ENCODE results near the gene QRICH1. TPM values are rescaled to one million over a fixed set of nuclear protein-coding genes. Genes with fewer than 3 reads are reported as not detected.

Gene QRICH1
- total and polyA plus RNA-seq, 10 of the 15 experiments (the other 5 are each of a cell fraction or from before 2014, with no cell fraction given): 22.2 to 116 (median 81.4) TPM

- TF ChIP-seq E4F1 (IDR thresholded peaks at IDR 0.05; ENCODE audit: borderline replicate concordance, partially characterized antibody) (peak; percentile 21), IRF3 (IDR thresholded peaks at IDR 0.05) (no peak), CHD2 (IDR thresholded peaks at IDR 0.05; ENCODE audit: borderline replicate concordance, low read depth, low read length) (peak; percentile 87), SUZ12 (IDR thresholded peaks at IDR 0.05; ENCODE audit: unreplicated experiment) (no peak), MTA3 (IDR thresholded peaks at IDR 0.05; ENCODE audit: borderline replicate concordance, low read length) (no peak), SP1 (IDR thresholded peaks at IDR 0.05; ENCODE audit: low read depth, low read length) (peak; percentile 19), PAX5 (IDR thresholded peaks at IDR 0.05; ENCODE audit: borderline replicate concordance, low read depth, low read length) (peak; percentile 40; the same call in 1 of the 2 replicates), SIX5 (IDR thresholded peaks at IDR 0.05; ENCODE audit: low read depth, low read length, severe bottlenecking) (peak; percentile 38), NFYB (IDR thresholded peaks at IDR 0.05; ENCODE audit: insufficient read depth, low read depth, low read length) (no peak), IKZF1 (conservative IDR thresholded peaks at IDR 0.05) (peak; percentile 80), FOXK2 (IDR thresholded peaks at IDR 0.05) (peak; percentile 82), EZH2 (IDR thresholded peaks at IDR 0.05; ENCODE audit: borderline replicate concordance, control insufficient read depth, low read depth, low read length) (no peak), ZNF622 (IDR thresholded peaks at IDR 0.05) (no peak), ESRRA (IDR thresholded peaks at IDR 0.05; ENCODE audit: low read length) (peak; percentile 95)
- TF ChIP-seq, protein P1, sequence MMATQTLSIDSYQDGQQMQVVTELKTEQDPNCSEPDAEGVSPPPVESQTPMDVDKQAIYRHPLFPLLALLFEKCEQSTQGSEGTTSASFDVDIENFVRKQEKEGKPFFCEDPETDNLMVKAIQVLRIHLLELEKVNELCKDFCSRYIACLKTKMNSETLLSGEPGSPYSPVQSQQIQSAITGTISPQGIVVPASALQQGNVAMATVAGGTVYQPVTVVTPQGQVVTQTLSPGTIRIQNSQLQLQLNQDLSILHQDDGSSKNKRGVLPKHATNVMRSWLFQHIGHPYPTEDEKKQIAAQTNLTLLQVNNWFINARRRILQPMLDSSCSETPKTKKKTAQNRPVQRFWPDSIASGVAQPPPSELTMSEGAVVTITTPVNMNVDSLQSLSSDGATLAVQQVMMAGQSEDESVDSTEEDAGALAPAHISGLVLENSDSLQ (IDR thresholded peaks at IDR 0.05): no peak
- TF ChIP-seq, protein P2, sequence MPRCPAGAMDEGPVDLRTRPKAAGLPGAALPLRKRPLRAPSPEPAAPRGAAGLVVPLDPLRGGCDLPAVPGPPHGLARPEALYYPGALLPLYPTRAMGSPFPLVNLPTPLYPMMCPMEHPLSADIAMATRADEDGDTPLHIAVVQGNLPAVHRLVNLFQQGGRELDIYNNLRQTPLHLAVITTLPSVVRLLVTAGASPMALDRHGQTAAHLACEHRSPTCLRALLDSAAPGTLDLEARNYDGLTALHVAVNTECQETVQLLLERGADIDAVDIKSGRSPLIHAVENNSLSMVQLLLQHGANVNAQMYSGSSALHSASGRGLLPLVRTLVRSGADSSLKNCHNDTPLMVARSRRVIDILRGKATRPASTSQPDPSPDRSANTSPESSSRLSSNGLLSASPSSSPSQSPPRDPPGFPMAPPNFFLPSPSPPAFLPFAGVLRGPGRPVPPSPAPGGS (IDR thresholded peaks at IDR 0.05; ENCODE audit: borderline replicate concordance, insufficient read depth, low read depth, low read length, poor library complexity, severe bottlenecking): peak; percentile 40
- TF ChIP-seq, protein P3, sequence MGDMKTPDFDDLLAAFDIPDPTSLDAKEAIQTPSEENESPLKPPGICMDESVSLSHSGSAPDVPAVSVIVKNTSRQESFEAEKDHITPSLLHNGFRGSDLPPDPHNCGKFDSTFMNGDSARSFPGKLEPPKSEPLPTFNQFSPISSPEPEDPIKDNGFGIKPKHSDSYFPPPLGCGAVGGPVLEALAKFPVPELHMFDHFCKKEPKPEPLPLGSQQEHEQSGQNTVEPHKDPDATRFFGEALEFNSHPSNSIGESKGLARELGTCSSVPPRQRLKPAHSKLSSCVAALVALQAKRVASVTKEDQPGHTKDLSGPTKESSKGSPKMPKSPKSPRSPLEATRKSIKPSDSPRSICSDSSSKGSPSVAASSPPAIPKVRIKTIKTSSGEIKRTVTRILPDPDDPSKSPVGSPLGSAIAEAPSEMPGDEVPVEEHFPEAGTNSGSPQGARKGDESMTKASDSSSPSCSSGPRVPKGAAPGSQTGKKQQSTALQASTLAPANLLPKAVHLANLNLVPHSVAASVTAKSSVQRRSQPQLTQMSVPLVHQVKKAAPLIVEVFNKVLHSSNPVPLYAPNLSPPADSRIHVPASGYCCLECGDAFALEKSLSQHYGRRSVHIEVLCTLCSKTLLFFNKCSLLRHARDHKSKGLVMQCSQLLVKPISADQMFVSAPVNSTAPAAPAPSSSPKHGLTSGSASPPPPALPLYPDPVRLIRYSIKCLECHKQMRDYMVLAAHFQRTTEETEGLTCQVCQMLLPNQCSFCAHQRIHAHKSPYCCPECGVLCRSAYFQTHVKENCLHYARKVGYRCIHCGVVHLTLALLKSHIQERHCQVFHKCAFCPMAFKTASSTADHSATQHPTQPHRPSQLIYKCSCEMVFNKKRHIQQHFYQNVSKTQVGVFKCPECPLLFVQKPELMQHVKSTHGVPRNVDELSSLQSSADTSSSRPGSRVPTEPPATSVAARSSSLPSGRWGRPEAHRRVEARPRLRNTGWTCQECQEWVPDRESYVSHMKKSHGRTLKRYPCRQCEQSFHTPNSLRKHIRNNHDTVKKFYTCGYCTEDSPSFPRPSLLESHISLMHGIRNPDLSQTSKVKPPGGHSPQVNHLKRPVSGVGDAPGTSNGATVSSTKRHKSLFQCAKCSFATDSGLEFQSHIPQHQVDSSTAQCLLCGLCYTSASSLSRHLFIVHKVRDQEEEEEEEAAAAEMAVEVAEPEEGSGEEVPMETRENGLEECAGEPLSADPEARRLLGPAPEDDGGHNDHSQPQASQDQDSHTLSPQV (IDR thresholded peaks at IDR 0.05): no peak
Observed at GRCh38 chr3:49120438-49121131, 26.7 kb upstream of the QRICH1 start, which contains the start of gene USP19 (continued).
